Adrenal gland (tissue), 12 donors: ENCODE results near the gene RASAL1. TPM values are rescaled to one million over a fixed set of nuclear protein-coding genes. Genes with fewer than 3 reads are reported as not detected.

Experiments
- DNase-seq, 7 donors: peaks; one replicate each; pipeline ENCODE4 v3.0.0-alpha.2; 2019 to 2020
- H3K27ac ChIP-seq, 5 donors: fragments of 200-600 bp; sonication (generic) in 4 of 5; 1 replicate in 3 of 5; 2 replicates in 2 of 5; pipeline versions ENCODE4 v1.5.1 to v1.8.0; 2016 to 2020; ENCODE audit warnings: mild to moderate bottlenecking in 1 of 5
- H3K27me3 ChIP-seq: fragments of 200-600 bp; 2 replicates; pipeline ENCODE4 v1.8.0; 2021
- H3K36me3 ChIP-seq, 2 donors: fragments of 200-600 bp; replicated peaks in 1 of 2; 1 replicate in 1 of 2; 2 replicates in 1 of 2; pipeline versions ENCODE4 v1.5.1 to v1.8.0; 2018 to 2022
- H3K4me1 ChIP-seq, 2 donors: fragments of 200-600 bp; replicated peaks in 1 of 2; 1 replicate in 1 of 2; 2 replicates in 1 of 2; pipeline versions ENCODE4 v1.5.1 to v1.8.0; 2018 to 2021
- H3K4me3 ChIP-seq, 4 donors: fragments of 200-600 bp; sonication (generic) in 3 of 4; one replicate each; pipeline ENCODE4 v1.5.1; 2016 to 2018
- H3K9me3 ChIP-seq, 3 donors: fragments of 200-600 bp; sonication (generic) in 1 of 3; replicated peaks in 1 of 3; 1 replicate in 2 of 3; 2 replicates in 1 of 3; pipeline versions ENCODE4 v1.5.1 to v1.8.0; 2016 to 2021
- CTCF ChIP-seq, 6 experiments: fragments of 450-650 bp in 4 of 6; fragments of 200-600 bp in 2 of 6; sonication (generic) in 1 of 6; IDR thresholded peaks; 1 replicate in 5 of 6; 2 replicates in 1 of 6; pipeline versions ENCODE4 v1.5.1 to v1.8.0; 2016 to 2021; ENCODE audit warnings: antibody characterized with exemption in 6 of 6, mild to moderate bottlenecking in 2 of 6, moderate library complexity in 1 of 6
- POLR2A ChIP-seq, 2 donors: fragments of 450-650 bp; IDR thresholded peaks; one replicate each; pipeline ENCODE4 v1.6.1; 2017; ENCODE audit warnings: antibody characterized with exemption in 2 of 2, mild to moderate bottlenecking in 2 of 2, moderate library complexity in 1 of 2
- WGBS, 4 donors: extraction: QIAGEN DNeasy Blood & Tissue Kit in 2 of 4; methylation state at CpG; one replicate each; pipeline versions ENCODE4 v1.1.5 to v1.1.7; 2013 to 2017; 5-methylcytosine and 5-hydroxymethylcytosine counted together
- intact Hi-C, 2 donors: fragments of 100-400 bp; cut with DNase I; formaldehyde crosslinking; loops; one replicate each; pipeline versions ENCODE4 v1.14.1 to v1.15.0; 2022 to 2023
- polyA plus RNA-seq, 3 donors: library from polyadenylated mRNA; stranded (reverse); fragments of 200-250 nt in 2 of 3; fragments of 350-450 nt in 1 of 3; fragmentation: Illumina TruSeq in 1 of 3; extraction: RNeasy Lipid Tissue Mini Kit (QIAGEN cat#74804) in 1 of 3; gene quantifications; one replicate each; pipeline ENCODE4 v1.2.3, GENCODE V29; 2013 to 2014
- total RNA-seq, 9 donors: library from RNA; depleted of rRNA in 4 of 9; stranded (reverse); fragments of >200 nt in 4 of 9; fragments of 120-200 nt in 1 of 9; fragmentation: NEBNext Ultra II Directional in 1 of 9; extraction: Animal tissue kit (Norgen Biotek cat#: 25700) in 1 of 9; gene quantifications; one replicate each; pipeline versions ENCODE4 v1.1.0 to v1.2.4, GENCODE V29; 2013 to 2023
- donor health status: healthy with polysubstance abuse.
- donor health status: Bipolar disorder and iron deficiency.
- donor health status: DM: yes; HTN: yes; CAD: no.
- donor health status: DM: no; HTN: no; CAD: no.
- donor health status: DM: no; HTN: no; CAD: no.
- donor health status: DM: yes; HTN: yes; CAD: no.

RASAL1 gene
- total and polyA plus RNA-seq, 12 donors: 22.6 to 90.4 (median 43.3) TPM

DNA sequence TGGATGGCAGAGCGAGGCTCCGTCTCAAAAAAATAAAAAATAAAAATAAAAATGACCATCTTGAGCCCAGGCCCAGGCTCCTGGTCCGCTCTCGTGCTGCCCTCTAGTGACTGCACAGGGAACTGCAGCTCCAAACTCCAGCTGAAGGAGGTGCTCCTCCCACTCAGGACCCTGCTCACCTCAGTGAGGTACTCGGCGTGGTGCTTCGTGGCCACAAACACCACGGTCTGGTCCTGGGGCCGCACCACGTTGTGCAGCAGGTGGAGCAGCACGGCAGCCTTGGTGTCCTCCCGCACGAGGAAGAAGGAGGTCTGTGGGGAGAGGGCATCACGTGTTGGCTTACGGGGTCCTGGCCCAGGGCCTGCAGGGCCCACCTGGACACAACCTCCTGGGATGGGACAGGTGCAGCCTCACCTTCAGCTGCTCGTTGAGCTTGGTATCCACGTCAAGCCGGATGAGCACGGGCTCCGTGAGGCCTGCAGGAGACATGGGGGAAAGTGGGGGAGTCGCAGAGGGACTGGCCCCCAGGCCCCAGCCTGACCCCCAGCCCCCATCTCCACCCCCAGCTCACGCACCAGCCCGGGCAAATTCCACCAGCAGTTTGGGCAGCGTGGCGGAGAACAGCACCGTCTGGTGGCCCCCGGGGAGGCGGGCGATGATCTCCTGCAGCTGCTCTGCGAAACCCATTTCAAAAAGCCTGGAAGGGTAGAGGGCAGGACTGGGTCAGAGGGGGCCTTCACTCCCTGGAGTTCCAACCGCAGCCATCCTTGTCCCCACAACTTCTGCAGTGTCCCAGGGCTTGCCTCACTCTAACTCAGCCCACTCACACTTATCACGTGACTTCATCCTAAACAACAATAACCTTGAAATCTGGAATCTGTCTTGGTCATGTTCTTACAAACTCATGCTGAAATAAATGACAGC is 39.2 kb upstream of the RASAL1 start:
- 30 to 51% (median 43%) methylated on average over 9 to 32 of the region's 32 CpGs for WGBS, 4 donors
- peak; percentile 75 to 91 (median 84) for DNase-seq
- TF ChIP-seq POLR2A (IDR thresholded peaks at IDR 0.05): no peak
- TF ChIP-seq CTCF (IDR thresholded peaks at IDR 0.05): peak; percentile 93 to 99 (median 97)
- Histone ChIP-seq H3K4me1 (peaks cover 0 to 10% of the 10 kb centered on the region in 2 donors), H3K27ac (no peak overlapping the region), H3K9me3 (no peaks in the 10 kb centered on the region), H3K4me3 (no peak overlapping the region), H3K36me3 (peaks cover 0 to 91% of the 10 kb centered on the region in 2 donors), H3K27me3 (no peaks in the 10 kb centered on the region)
- intact Hi-C loops: loop anchor here (2.0 to 5.0 kb wide), 2 partner anchors 122 to 126 kb away; no protein-coding TSS in a partner anchor

DNA sequence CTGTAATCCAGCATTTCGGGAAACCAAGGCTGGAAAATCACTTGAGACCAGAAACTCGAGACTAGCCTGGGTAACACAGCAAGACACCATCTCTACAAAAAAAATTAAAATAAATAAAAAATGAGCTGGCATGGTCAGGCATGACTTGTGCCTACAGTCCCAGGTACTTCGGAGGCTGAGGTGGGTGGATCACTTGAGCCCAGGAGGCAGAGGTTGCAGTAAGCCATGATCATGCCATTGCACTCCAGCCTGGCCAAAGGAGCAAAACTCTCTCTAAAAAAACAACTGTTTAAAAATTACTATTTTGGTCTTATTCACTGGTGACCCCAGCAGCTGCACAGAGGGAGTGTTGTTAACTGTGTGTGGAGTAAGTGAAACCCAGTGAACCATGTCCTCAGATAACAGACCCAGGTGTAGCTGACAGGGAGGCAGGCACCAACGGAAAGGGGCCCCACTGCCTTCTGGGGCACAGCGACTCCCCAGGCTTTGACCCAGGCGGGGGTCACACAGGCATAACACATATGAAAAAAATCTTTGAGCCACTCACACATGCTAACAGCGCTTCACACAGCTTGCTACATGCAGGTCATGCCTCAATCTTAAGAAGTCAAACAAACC is 37.6 kb upstream of the RASAL1 start:
- Histone ChIP-seq H3K27me3 (no peaks in the 10 kb centered on the region), H3K4me1 (peaks cover 0 to 4% of the 10 kb centered on the region in 2 donors), H3K36me3 (peaks cover 0 to 91% of the 10 kb centered on the region in 2 donors), H3K9me3 (no peaks in the 10 kb centered on the region), H3K27ac (no peak overlapping the region), H3K4me3 (no peak overlapping the region)
- no peak for DNase-seq
- TF ChIP-seq CTCF (IDR thresholded peaks at IDR 0.05): no peak
- intact Hi-C loops: loop anchor here in 1 of 2 donors (5.0 kb wide), 1 partner anchor 121 kb away; no protein-coding TSS in a partner anchor
- 80 to 88% (median 83%) methylated on average over 7 of the region's 7 CpGs for WGBS, 4 donors

DNA sequence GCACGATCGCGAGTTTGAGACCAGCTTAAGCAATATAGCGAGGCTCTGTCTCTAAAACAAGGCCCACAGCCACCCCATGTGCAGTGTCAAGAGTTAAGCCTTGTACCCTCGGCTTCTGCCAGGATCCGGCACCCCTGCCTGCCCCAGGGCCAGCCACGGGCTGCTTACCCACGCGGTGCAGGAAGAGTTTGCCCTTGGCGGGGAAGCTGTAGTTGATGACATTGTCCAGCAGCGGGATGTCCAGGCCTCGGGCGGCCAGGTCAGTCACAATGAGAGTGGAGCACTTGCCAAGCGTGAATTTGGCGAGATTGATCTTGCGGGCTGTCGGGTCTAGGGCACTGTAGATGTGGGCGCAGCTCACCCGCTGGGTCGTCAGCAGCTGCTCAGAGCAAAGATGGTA is 36.6 kb upstream of the RASAL1 start:
- H3K9me3 ChIP-seq: no peaks in the 10 kb centered on the region
- no peak overlapping the region for H3K4me3 ChIP-seq
- peaks cover 0 to 4% of the 10 kb centered on the region in 2 donors for H3K4me1 ChIP-seq
- TF ChIP-seq CTCF (IDR thresholded peaks at IDR 0.05): no peak
- TF ChIP-seq POLR2A (IDR thresholded peaks at IDR 0.05): no peak
- intact Hi-C loops: loop anchor here in 1 of 2 donors (5.0 kb wide), 1 partner anchor 120 kb away; no protein-coding TSS in a partner anchor
- DNase-seq: no peak
- H3K27me3 ChIP-seq: no peaks in the 10 kb centered on the region
- H3K27ac ChIP-seq: no peak overlapping the region
- peaks cover 0 to 91% of the 10 kb centered on the region in 2 donors for H3K36me3 ChIP-seq
- WGBS, 4 donors: 88 to 95% (median 91%) methylated on average over 13 to 20 of the region's 20 CpGs

DNA sequence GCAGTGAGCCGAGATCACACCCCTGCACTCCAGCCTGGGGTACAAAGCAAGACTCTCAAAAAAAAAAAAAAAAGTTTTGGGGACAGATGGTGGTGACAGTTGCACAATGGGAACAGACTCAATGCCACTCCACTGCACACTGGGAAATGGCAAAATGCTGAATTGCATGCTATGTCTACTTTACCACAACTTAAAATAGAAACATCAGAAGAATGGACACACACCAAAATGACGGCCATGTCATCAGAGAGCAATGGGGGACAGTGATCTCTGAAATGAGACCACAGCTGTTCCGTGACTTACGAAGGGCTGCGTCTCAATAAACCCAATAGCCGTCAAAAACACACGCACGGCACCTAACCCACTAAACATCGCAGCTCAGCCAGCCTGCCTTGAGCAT is 36.0 kb upstream of the RASAL1 start:
- peaks cover 0 to 89% of the 10 kb centered on the region in 2 donors for H3K36me3 ChIP-seq
- DNase-seq: no peak

More for the DNA sequence above, 36.0 kb upstream of the RASAL1 start:
- TF ChIP-seq CTCF (IDR thresholded peaks at IDR 0.05): no peak
- TF ChIP-seq POLR2A (IDR thresholded peaks at IDR 0.05): no peak
- WGBS, 4 donors: 93 to 97% (median 95%) methylated on average over 9 of the region's 9 CpGs
- Histone ChIP-seq H3K4me1 (peaks cover 0 to 4% of the 10 kb centered on the region in 2 donors), H3K4me3 (no peak overlapping the region), H3K27ac (no peak overlapping the region), H3K27me3 (no peaks in the 10 kb centered on the region), H3K9me3 (no peaks in the 10 kb centered on the region)
- intact Hi-C loops: loop anchor here in 1 of 2 donors (5.0 kb wide), 1 partner anchor 119 kb away; no protein-coding TSS in a partner anchor
